Left kidney (tissue), 2 donors: ENCODE measurements around the gene ST6GAL2. TPM values are rescaled to one million over a fixed set of nuclear protein-coding genes. Genes with fewer than 3 reads are reported as not detected.

Experiments
- DNase-seq: peaks from one replicate; pipeline ENCODE4 v3.0.0-alpha.2; 2013
- polyA plus RNA-seq: library from polyadenylated mRNA; unstranded; fragments of 120-200 nt; gene quantifications from one replicate; pipeline ENCODE4 v1.2.1, GENCODE V29; 2013; ENCODE audit not compliant: insufficient read length

The ST6GAL2 gene
- polyA plus RNA-seq, 1 donor, result 24.7 TPM

DNA sequence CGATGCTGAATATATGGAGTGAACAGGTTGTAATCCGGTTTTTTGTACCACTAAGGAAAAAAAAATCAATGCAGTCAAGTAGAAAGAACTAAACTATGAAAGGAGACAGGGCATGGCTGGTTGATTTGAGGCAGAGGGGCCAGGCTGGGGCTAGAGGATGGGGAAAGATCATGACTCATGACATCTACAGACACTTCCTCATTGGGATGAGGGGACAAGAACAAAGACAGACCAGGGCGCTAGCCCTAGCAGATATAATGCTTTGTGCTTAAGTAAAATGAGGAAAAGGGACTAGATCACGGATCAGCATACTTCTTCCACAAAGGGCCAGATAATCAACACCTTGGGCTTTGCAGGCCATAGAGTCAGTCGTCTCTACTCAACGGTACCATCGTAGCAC is 55.8 kb downstream of the ST6GAL2 start:
- no peak for DNase-seq

DNA sequence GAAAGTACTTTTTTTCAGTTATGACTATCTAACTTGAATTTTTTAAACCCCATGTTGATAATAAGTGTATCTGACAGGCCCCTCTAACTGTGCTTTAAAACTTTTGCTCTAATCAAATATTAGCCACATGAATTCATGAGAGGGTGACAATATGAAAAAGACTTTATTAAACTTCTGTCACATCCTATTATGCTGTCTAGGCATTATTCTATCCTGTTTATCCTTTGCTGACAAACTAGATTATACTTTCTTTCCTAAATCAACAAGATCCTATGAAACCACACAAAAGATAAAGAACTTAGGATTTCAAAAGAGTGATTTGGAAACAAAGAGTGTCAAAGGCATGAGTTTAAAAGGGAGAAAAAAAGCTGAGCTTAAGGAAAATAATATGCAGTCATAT is 57.8 kb downstream of the ST6GAL2 start:
- no peak for DNase-seq

DNA sequence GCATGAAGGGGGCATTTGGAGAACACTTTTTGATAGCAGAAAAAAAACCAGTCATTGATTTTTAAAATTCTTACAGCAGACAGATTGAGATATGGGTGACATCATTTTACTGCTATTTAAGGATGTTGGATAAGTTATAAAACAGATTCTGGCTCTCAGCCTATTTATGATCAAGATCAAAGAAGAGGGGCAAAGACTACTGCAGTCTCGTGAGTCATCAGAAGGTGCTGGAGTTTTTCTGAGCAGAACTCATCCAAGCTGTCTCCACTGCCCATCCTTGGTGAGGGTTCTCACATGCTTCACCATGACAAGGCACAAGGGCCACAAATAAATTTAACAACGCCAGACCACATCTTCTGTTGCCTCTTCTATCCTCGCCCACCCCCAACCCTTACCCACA is 58.8 kb downstream of the ST6GAL2 start:
- no peak for DNase-seq

DNA sequence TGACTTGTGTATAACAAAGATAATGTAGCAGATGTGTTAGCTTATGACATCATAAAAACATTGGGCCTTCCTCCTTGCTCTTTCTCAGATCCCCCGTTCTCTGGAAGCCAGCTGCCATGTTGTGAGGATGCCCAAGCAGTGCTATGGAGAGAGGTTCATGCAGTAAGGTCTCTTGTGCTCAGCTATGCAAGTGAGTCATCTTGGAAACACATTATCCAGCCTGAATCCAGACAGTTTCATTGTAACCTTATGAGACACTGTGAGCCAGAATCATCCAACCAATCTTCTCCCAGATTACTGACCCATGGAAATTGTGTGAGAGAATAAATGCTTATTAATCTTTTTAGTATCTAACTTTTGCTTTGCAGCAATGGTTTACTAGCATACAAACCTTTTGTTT is 60.8 kb downstream of the ST6GAL2 start:
- no peak for DNase-seq

DNA sequence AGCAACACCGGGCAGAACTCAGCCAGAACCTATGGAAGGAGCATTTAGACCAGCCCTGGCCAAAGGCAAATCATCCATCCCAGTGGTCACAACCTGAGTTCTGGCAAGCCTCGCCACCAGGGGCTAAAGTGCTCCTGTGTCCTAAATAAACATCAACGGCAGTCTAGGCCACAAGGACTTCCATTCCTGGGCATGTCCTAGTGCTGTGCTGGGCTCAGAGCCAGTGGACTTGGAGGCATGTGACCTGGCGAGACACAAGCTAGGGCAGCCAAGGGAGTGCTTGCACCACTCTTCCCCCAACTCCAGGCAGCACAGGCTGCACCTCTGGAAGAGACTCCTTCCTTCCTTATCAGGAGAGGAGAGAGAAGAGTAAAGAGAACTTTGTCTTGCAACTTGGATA is 69.0 kb downstream of the ST6GAL2 start:
- DNase-seq, result no peak

DNA sequence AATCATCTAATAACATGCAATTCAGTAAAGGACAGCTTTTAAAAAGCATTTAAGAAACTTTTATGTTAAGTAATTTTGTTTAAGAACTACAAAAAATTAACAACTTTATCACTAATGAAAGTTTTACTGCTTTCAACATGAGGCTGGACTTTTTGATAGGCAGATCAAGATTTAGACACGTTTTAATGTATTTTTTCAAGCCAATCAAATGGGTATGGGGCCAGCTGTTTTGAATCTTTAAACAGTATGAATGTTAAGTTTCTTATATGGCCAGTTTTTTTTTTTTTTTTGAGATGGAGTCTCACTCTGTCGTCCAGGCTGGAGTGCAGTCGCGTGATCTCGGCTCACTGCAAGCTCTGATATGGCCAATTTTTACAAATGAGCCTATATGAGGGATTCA is 73.1 kb downstream of the ST6GAL2 start:
- DNase-seq, result no peak

DNA sequence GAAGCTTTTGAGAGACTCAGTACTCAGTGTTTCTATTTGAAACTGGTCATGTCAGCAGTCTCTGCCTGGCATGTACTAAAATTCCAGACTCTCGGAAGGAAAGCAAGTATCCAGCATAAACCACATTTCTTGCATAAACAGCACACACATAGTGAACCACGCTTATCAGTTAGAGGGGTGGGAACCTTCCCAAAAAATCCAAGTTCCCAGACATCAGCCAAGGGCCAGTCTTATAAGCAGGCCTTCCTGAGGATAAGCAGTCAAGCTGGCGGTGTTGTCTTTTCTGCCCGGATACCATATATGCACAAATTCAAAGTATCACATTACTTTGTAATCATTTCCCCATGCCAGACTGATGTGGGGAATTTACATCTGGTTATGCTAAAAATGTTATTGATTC is 73.6 kb downstream of the ST6GAL2 start:
- DNase-seq, result no peak

DNA sequence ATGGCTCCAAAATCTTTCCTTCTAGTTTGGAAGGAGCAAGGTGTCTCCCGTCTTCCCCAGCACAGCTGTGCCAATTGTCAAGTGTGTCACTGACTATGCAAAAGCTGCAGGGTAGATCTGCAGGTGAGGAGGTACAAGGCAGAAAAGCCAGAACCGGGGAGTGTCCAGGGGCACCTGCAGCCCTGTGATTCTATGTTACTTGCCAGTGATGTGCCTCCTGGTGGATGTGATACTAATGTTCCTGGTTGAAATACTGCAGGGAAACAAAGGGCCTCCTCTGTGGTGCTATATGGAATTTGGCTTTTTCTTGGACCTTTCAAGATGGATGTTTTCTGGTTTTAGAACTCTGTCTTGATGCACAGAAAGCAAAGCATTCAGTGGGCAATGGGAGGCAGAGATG is 80.3 kb downstream of the ST6GAL2 start:
- DNase-seq, result no peak

DNA sequence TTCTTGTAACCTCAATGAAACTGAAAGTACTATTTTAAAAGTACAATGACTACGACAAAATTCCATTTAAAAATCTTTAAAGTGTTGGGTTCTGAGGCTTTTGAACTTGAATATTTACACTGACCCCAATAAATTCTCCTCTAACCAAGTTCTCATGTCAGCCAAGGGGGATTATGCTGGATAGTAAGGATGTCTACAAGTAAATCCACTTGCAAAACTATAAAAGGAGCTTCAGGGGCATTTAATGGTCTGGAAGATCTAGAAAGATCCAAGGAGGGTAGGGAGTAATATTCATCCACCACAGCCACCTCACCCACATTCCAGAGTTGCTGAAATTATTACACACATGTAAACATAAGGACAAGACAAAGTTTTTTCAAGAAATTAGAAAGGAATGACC is 81.8 kb downstream of the ST6GAL2 start:
- DNase-seq, result no peak

DNA sequence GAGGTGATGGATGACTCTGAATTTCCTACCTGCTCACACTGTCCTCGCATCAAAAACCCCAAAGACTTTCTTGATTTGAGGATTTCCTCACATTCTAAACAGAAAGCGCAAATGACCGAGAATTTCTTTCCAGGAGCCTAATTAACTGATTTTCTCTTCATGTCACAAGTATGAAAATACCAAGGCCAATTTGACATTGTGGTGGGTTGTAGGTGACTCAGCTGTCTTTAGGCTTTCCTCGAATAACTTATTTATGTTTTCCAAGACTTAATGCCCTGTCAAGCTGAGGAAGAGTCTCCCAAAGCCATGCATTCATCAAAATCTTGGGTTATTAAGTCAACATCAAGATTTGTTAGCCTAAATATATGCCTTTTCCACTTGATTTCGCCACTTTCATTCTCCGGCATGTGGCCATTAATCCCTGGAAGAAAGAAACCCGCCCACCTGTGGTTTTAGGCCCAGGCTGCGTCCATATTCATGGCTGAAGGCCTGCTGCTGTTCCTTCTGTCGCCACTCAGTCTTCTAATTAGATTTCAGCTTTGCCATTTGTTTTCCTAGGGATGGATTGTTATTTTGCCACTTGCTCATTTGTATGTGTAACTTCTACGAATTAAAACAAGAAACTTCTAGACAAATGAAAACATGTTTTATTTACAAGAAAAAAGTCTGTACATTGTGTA is 84.9 kb downstream of the ST6GAL2 start:
- no peak for DNase-seq

DNA sequence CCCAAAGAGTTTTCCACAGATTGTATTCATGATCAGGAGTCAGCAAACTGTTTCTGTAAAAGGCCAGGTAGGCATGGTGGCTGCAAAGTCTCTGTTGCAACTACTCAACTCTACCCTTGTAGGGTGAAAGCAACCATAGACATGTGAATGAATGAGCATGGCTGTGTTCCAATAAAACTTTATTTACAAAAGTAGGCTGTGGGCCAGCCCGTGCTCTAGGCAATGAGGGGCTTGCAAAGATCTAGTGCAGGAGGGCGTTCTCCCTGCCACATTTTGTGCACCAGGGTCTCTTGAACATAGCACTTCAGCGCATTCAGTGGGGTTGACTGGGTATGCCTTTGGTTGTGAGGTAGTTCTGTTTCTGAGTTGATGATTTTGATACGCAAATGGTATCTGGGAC is 85.8 kb downstream of the ST6GAL2 start:
- DNase-seq, result no peak

DNA sequence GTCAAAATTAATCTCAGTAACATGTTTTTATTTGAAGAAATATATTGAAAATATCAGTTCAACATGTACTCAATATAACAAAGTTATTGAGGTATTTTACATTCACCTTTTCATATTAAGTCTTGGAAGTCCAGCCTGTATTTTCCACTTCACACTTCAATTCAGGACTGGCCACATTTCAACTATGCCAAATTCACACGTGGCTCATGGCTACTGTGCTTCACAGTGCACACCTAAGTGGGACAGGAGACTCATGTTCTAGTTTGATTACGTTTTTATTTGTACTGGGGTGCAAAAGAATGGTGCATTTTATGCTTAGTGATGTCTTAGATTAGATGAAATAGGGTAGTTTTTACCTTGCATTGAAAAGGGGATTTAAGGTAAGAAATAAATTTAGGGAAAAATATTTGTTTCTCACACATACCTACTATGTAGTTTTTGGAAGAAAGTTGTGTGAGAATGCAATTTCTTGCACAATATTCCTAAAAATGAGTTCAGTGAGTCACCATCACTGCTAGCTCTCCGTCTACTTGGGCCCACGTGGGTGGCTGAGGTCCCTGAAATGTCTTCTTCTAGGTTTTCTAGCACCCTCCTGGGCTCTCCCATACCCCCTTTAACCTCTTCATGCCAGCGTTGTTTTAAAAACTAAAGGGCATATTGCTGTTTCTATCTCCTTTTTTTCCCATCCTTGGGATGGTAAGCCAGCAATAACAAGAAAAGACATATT is 87.0 kb downstream of the ST6GAL2 start:
- no peak for DNase-seq

DNA sequence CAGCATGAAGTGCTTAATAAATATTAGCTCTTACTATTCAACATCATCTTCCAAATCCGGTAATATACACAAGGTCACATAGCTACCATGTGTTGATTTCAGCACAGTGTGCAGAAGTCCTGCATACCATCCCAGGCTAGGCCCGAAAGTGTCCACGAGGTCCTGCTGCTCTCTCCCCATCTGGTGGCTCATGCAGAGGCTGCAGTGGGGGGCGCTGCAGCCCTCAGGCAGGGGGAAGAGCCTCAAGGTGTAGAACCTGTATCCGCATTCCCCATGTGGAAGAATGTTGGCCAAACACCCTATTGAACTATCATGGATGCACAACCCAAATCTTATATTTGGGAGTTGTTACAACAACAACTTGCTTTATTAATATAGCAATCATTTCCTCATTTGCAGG is 88.5 kb downstream of the ST6GAL2 start:
- no peak for DNase-seq

DNA sequence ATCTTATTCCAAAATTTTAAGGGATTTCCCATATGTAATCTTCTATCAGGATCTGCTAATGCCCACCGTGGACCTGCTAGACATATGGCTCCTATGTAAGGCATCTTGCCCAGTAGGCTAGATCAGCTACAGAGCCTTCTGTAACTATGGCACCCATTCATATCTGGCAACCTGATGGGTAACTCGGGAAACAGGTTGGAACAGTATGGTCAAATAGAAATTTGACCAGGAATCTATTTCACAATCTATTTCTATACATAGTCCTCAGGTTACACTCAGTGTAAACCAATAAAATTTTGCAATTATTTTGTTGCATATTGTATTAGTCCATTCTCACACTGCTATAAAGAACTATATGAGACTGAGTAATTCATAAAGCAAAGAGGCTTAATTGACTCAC is 93.3 kb downstream of the ST6GAL2 start:
- no peak for DNase-seq

DNA sequence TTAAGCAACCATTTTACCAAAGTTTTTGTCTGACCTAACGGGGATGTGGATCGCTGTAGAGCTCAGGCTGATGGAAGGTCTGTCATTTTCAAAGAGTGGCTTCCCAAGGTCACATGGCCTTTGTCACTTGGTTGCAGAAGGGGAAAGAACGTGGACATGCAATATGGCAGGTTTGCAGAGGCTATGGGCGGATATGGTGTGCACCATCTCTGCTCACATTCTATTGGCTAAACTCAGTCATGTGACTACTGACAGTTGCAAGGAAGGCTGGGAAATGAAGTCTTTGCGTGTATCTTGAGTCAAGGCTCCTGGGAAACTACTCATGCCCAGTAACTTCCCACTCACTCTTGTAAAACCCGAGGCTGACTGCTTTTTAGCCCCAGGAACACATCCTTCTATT is 96.8 kb downstream of the ST6GAL2 start:
- DNase-seq, result no peak

DNA sequence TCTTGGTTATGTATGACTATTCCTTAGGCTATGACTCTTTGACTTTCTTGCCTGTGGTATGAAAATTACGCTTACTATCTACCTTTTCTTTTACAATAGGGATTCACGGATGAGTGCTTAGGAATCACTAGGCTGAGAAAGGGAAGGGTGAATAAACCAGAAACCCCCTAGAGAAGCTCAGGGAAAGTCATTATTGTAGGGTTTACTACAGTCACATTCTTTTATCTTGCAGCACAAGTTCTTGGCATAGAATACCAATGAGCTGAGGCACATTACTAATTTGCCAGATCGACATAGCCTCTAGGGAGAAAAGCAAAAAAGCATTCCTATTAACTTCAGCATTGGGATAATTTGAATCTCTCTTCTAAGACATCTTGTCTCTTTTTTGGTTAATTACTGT is 103.3 kb downstream of the ST6GAL2 start:
- no peak for DNase-seq

DNA sequence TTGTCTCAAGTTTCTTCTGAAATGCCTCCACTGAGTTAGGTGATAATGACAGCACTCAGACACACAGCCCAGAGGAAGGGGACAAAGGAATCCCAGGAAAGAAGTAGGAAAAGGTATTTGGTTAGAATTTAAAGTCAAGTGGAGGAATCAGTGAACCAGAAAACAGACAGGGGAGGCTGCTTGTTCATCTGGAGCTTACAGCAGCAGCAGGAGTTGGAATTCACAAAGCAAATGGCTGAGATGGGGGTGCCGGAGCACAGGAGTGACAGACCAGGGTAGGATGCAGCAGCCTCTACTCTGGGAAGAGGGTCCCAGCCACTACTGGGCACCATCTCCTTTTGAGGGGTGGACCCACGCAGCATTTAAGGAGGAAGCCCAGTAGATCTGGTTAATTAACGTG is 104.8 kb downstream of the ST6GAL2 start:
- peak; percentile 33 for DNase-seq

DNA sequence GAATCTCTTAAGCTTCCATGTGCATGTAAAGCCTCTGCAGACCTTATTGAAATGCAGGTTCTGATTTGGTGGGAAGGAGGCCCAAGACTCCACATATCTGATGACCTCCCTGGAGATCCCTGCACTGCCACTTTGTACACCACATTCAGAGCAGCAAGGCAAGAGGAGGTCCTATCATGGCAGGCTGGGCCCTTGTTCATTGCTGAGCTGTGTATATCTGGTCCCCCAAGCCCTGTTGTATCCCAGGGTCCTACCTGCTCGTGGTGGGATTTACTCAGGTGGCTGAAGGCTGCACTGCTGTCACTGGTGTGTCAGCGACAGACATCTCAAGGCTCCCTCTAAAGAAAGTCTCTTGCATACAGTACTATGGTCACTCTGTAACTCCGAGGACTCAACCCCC is 114.2 kb downstream of the ST6GAL2 start:
- DNase-seq, result no peak

DNA sequence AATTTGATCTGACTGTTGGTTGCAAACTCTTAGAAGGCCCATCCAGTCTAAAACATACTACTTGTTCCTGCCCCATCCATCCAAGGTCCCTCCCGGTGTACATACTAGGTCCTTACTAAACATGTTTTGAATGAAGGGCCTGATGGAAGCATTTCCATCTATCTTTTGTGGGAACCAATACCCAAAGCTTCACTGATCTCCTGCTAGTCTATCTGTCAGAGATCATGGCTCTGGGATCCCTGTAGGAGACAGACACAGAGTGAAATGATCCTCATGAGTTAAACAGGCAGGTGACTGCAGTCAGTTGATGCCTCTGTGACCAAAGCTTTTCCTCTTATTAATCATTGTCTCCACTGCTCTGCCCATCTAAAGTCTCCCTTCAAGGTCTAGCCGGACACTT is 115.0 kb downstream of the ST6GAL2 start:
- DNase-seq, result no peak

DNA sequence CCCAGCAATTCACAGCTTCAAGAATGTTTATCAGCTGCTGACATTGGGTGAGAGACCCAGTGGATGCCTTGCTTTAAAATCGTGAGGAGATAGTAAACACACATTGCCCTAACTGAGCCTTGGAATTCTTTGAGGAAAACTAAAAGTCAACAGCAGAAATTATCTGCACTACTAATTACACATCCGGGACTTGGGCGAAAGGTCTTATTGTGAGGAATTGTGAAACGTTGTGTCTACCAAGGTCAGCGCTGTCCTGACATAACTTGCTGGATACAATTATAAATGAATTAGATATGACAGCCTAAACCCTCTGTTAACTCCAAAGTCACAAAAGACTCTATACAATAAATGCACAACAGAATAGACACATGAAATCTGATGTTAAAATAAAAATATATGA is 121.4 kb downstream of the ST6GAL2 start:
- no peak for DNase-seq

DNA sequence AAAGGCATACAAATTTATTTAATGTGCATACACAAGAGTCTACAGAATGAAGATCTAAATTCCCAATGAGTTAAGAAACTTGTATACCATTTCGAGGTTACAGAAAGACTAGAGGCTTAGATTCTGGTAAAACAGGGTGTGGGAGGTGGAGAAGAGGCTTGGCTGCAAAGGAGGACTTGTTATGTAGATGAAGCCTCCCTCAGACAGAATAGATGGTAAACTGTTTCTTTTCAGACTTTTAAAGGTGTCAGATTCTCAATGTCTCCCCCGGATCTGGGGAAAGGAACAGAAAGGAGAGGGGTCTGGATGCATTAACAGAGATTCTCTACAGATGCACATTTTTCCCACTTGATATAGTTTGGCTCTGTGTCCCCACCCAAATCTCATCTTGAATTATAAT is 126.0 kb downstream of the ST6GAL2 start:
- no peak for DNase-seq

DNA sequence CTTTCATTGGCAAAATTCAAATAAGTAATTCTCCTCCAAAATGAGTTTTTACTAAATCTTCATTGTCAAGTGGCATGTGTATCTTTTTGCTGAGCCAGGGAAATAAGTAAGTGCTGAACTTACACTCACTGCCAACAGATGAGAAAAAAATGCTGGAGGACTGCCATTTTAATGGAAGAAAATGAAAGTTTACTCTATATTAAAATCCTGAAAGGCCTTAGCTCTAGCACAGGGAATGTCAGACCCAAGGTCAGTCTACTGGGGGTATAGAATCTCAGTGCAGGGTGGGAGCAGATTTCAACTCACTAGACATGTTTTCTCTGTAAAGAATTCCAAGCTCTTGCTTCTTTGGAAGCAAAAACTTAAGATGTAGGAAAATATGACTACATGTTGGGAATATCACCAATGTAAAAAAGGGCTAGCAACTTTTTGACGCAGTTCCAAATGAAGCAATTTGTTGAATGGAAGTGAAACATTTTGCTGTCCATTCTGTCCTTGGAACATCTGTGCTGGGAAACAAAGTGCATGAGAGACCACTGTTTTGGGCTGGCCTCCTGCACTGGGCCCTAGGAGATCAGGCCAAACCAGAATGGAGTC is 127.0 kb downstream of the ST6GAL2 start:
- no peak for DNase-seq
